Bronchial epithelial cell (primary cell): ENCODE data around the gene ARRDC2. TPM values are rescaled to one million over a fixed set of nuclear protein-coding genes. Genes with fewer than 3 reads are reported as not detected.

ENCODE experiments used
- DNase-seq: peaks from one replicate; pipeline ENCODE4 v3.0.0-alpha.2; 2010; ENCODE audit warnings: low read depth
- FAIRE-seq: peaks from 2 replicates; lab custom pipeline; 2011; peaks lifted over from hg19 to GRCh38; lab: Jason Lieb, UNC
- H3K27me3 ChIP-seq: 2 replicates; pipeline ENCODE4 v1.5.1; 2011; ENCODE audit warnings: low read length; ENCODE audit not compliant: control insufficient read depth, insufficient read depth
- H3K36me3 ChIP-seq: 2 replicates; pipeline ENCODE4 v1.5.1; 2011; ENCODE audit warnings: low read length; ENCODE audit not compliant: control insufficient read depth, insufficient read depth
- H3K4me3 ChIP-seq: 2 replicates; pipeline ENCODE4 v1.5.1; 2011; ENCODE audit warnings: mild to moderate bottlenecking, low read depth, low read length, control low read depth
- CTCF ChIP-seq: IDR thresholded peaks from 2 replicates; pipeline ENCODE4 v1.5.1; 2011; ENCODE audit warnings: mild to moderate bottlenecking, moderate library complexity, low read length, control low read depth, inconsistent platforms; ENCODE audit not compliant: insufficient read depth, severe bottlenecking
- total RNA-seq: library from RNA; depleted of rRNA; stranded (reverse); fragments of >200 nt; gene quantifications from 2 replicates; pipeline ENCODE4 v1.2.1, GENCODE V29; 2014

Gene ARRDC2
- 6.1 and 7.2 TPM in 2 replicates for total RNA-seq

GRCh38 chr19:18007917-18008673, at the start of gene ARRDC2:
Gene ARRDC2, plus strand, starts transcription at chr19:18008170. Its CDS starts 141 bp downstream, at chr19:18008311.
- H3K4me3 ChIP-seq = peak within 1 kb of the TSS; percentile 48
- peaks cover 12% of the 10 kb centered on the region for H3K36me3 ChIP-seq
- DNase-seq = peak; percentile 69
- H3K27me3 ChIP-seq = no peaks in the 10 kb centered on the region
- TF ChIP-seq CTCF = no peak
- no peak for FAIRE-seq

GRCh38 chr19:17963936-17964691, 43.9 kb upstream of the ARRDC2 start:
- Histone ChIP-seq H3K36me3 (no peaks in the 10 kb centered on the region), H3K4me3 (no peak overlapping the region), H3K27me3 (peaks cover 17% of the 10 kb centered on the region)
- FAIRE-seq (no peak), DNase-seq (no peak)
- TF ChIP-seq CTCF = no peak

- Histone ChIP-seq H3K27me3 (peaks cover 17% of the 10 kb centered on the region), H3K4me3 (no peak overlapping the region), H3K36me3 (no peaks in the 10 kb centered on the region)
- no peak for TF ChIP-seq CTCF
- FAIRE-seq (no peak), DNase-seq (no peak)
Measured at GRCh38 chr19:17965370-17966128, 42.4 kb upstream of the ARRDC2 start.

- peaks cover 17% of the 10 kb centered on the region for H3K27me3 ChIP-seq
- no peak overlapping the region for H3K4me3 ChIP-seq
- TF ChIP-seq CTCF = no peak
- no peak for DNase-seq
- no peak for FAIRE-seq
- no peaks in the 10 kb centered on the region for H3K36me3 ChIP-seq
Measured at GRCh38 chr19:17966129-17966483, 41.9 kb upstream of the ARRDC2 start.

- DNase-seq = no peak
- FAIRE-seq = no peak
- H3K4me3 ChIP-seq = no peak within 1 kb of the TSS
- H3K27me3 ChIP-seq = peaks cover 17% of the 10 kb centered on the region
- H3K36me3 ChIP-seq = no peaks in the 10 kb centered on the region
- no peak for TF ChIP-seq CTCF
Measured at GRCh38 chr19:17966550-17967256, 41.3 kb upstream of the ARRDC2 start, which contains the start of gene KCNN1. Gene KCNN1, plus strand, starts transcription at chr19:17967107. Its CDS starts 6,782 bp downstream, at chr19:17973889.
